Measurements from ENCODE around the gene ADCY4. TPM values are rescaled to one million over a fixed set of nuclear protein-coding genes. Genes with fewer than 3 reads are reported as not detected.

Gene ADCY4
- total and polyA plus RNA-seq, 2 of the 13 experiments (the other 11 are each of a cell fraction or from before 2014, with no cell fraction given) = 0.03 TPM; not detected in 1

- intact Hi-C loops (cut with micrococcal nuclease; ENCODE audit: unreplicated experiment) (no loop called here), in situ Hi-C loops (cut with HindIII; ENCODE audit: extremely low pct_ligation_motif_present, low pct_unique_long_range_greater_than_20kb) (no loop called here)
- FAIRE-seq = no peak
- Histone ChIP-seq H3K79me2 (ENCODE audit: insufficient read depth, low read length) (peaks cover 7% of the 10 kb centered on the region), H3K9me3 (ENCODE audit: low read length) (no peaks in the 10 kb centered on the region), H4K20me1 (ENCODE audit: insufficient read depth, low read length) (no peaks in the 10 kb centered on the region), H3K27ac (ENCODE audit: extremely low read length, insufficient read depth, low read length) (no peak overlapping the region), H3K27me3 (ENCODE audit: control insufficient read depth in 1 of 2, insufficient read depth in 2 of 2, low read length in 2 of 2) (no peaks in the 10 kb centered on the region; a peak in 1 of 5 replicates), H3K4me2 (ENCODE audit: low read depth, low read length) (peak overlapping the region; percentile 97), H2AFZ (ENCODE audit: low read length) (no peak overlapping the region), H3K4me1 (ENCODE audit: insufficient read depth, low read length) (peaks cover 22% of the 10 kb centered on the region), H3K4me3 (replicated peaks in 1 of 3; ENCODE audit: insufficient read depth in 1 of 3, low read depth in 2 of 3, low read length in 3 of 3) (no peak overlapping the region), H3K9ac (ENCODE audit: insufficient read depth, low read depth, low read length) (peak overlapping the region; percentile 98), H3K36me3 (replicated peaks in 1 of 2; ENCODE audit: control insufficient read depth in 1 of 2, insufficient read depth in 2 of 2, low read length in 2 of 2) (peaks cover 5 to 14% of the 10 kb centered on the region in 2 experiments; a peak in 4 of 5 replicates)
- 88% methylated on average over 2 of the region's 2 CpGs for WGBS (ENCODE audit: low lambda C conversion rate)
- TF ChIP-seq MAFF (IDR thresholded peaks at IDR 0.05; ENCODE audit: low read depth, low read length) (peak; percentile 97), MAFK (conservative IDR thresholded peaks at IDR 0.05 in 1 of 2, IDR thresholded peaks at IDR 0.05 in 1 of 2; ENCODE audit: low read length in 2 of 2) (peak; percentile 97), ZNF644 (CRISPR knock-in tag; IDR thresholded peaks at IDR 0.05; ENCODE audit: low read depth) (no peak), SP1 (IDR thresholded peaks at IDR 0.05) (no peak), SP1 (CRISPR knock-in tag; IDR thresholded peaks at IDR 0.05) (peak; percentile 8; the same call in 1 of the 2 replicates), FOXK1 (CRISPR knock-in tag; IDR thresholded peaks at IDR 0.05; ENCODE audit: borderline replicate concordance, low read depth) (peak; percentile 16; the same call in 1 of the 2 replicates)
- no TSS peak for BruUV-seq (replicated peaks)
- POLR2A ChIA-PET = interaction anchor here (1.5 to 16.5 kb wide), 17 partner anchors 11 to 164 kb away, joined by 5 to 435 read pairs (median 32); partner anchors contain the start of genes CBLN3, CHMP4A, CIDEB and DCAF11
- no peak for ATAC-seq
- DNase-seq (ENCODE audit: low spot score) = no peak
- CTCF ChIA-PET (ENCODE audit: low intra/inter-chr PET ratio, low total read pairs) = interaction anchor here (1.4 to 2.8 kb wide), 2 partner anchors 25 to 30 kb away, joined by 10 to 33 read pairs; partner anchors contain the start of gene TINF2
Measured at GRCh38 chr14:24272467-24272866, 62.4 kb downstream of the ADCY4 start.

GRCh38 chr14:24271834-24272263, 63.0 kb downstream of the ADCY4 start:
- no peak for ATAC-seq
- peak overlapping the region; percentile 75 for H2AFZ ChIP-seq (ENCODE audit: low read length)
- no peak for TF ChIP-seq SOX13 (IDR thresholded peaks at IDR 0.05)
- TF ChIP-seq SOX13 (CRISPR knock-in tag; conservative IDR thresholded peaks at IDR 0.05 in 1 of 2, IDR thresholded peaks at IDR 0.05 in 1 of 2) = no peak
- TF ChIP-seq ZNF7 (CRISPR knock-in tag; IDR thresholded peaks at IDR 0.05) = no peak
- no peak for TF ChIP-seq ATRX (CRISPR knock-in tag; IDR thresholded peaks at IDR 0.05; ENCODE audit: borderline replicate concordance)
- peak; percentile 79; the same call in 1 of the 2 replicates for TF ChIP-seq ZNF800 (CRISPR knock-in tag; IDR thresholded peaks at IDR 0.05)
- TF ChIP-seq KDM4B (CRISPR knock-in tag; IDR thresholded peaks at IDR 0.05) = no peak
- TF ChIP-seq ZNF225 (CRISPR knock-in tag; IDR thresholded peaks at IDR 0.05) = no peak
- no peak for TF ChIP-seq KMT2A (CRISPR knock-in tag; IDR thresholded peaks at IDR 0.05)
- TF ChIP-seq MXD1 (CRISPR knock-in tag; IDR thresholded peaks at IDR 0.05) = no peak; the same call in 1 of the 2 replicates
- no peak for TF ChIP-seq ZNF263 (CRISPR knock-in tag; IDR thresholded peaks at IDR 0.05)
- TF ChIP-seq SNAPC5 (CRISPR knock-in tag; IDR thresholded peaks at IDR 0.05; ENCODE audit: borderline replicate concordance) = no peak
- no peak for TF ChIP-seq RXRA (CRISPR knock-in tag; IDR thresholded peaks at IDR 0.05)

More at GRCh38 chr14:24271834-24272263, 63.0 kb downstream of the ADCY4 start:
- in situ Hi-C loops (cut with HindIII; ENCODE audit: extremely low pct_ligation_motif_present, low pct_unique_long_range_greater_than_20kb) = no loop called here
- Histone ChIP-seq H3K9ac (ENCODE audit: insufficient read depth, low read depth, low read length) (peak overlapping the region; percentile 98), H4K20me1 (ENCODE audit: insufficient read depth, low read length) (no peaks in the 10 kb centered on the region), H3K9me3 (ENCODE audit: low read length) (no peaks in the 10 kb centered on the region), H3K4me2 (ENCODE audit: low read depth, low read length) (peak overlapping the region; percentile 97), H3K27ac (ENCODE audit: extremely low read length, insufficient read depth, low read length) (peak overlapping the region; percentile 92), H3K4me1 (ENCODE audit: insufficient read depth, low read length) (peaks cover 22% of the 10 kb centered on the region), H3K79me2 (ENCODE audit: insufficient read depth, low read length) (peaks cover 7% of the 10 kb centered on the region), H3K4me3 (replicated peaks in 1 of 3; ENCODE audit: insufficient read depth in 1 of 3, low read depth in 2 of 3, low read length in 3 of 3) (peak overlapping the region; percentile 78 to 96 (median 78)), H3K27me3 (ENCODE audit: control insufficient read depth in 1 of 2, insufficient read depth in 2 of 2, low read length in 2 of 2) (no peaks in the 10 kb centered on the region; a peak in 1 of 5 replicates), H3K36me3 (replicated peaks in 1 of 2; ENCODE audit: control insufficient read depth in 1 of 2, insufficient read depth in 2 of 2, low read length in 2 of 2) (peaks cover 11 to 20% of the 10 kb centered on the region in 2 experiments; a peak in 4 of 5 replicates)
- BruUV-seq (replicated peaks) = TSS peak; percentile 50
- no peak for FAIRE-seq
- 9% methylated on average over 3 of the region's 3 CpGs for WGBS (ENCODE audit: low lambda C conversion rate)
- POLR2A ChIA-PET = interaction anchor here (0.6 to 16.5 kb wide), 49 partner anchors 9 to 1435 kb away, joined by 3 to 435 read pairs (median 9); partner anchors contain the start of genes BCL2L2, CARMIL3, CBLN3 and CHMP4A
- intact Hi-C loops (cut with micrococcal nuclease; ENCODE audit: unreplicated experiment) = loop anchor here (1.0 to 2.0 kb wide), 4 partner anchors 20 to 55 kb away; partner anchors contain the start of gene MDP1
- CTCF ChIA-PET (ENCODE audit: low intra/inter-chr PET ratio, low total read pairs) = interaction anchor here (1.4 to 2.8 kb wide), 3 partner anchors 26 to 56 kb away, joined by 10 to 33 read pairs (median 10); partner anchors contain the start of genes MDP1 and TINF2
- no peak for DNase-seq (ENCODE audit: low spot score)

Data from HepG2 (cell line).